ENCODE data around the gene REM1. TPM values are rescaled to one million over a fixed set of nuclear protein-coding genes. Genes with fewer than 3 reads are reported as not detected.

Gene REM1
- total and polyA plus RNA-seq, 2 of the 13 experiments (the other 11 are each of a cell fraction or from before 2014, with no cell fraction given): not detected

- H3K79me2 ChIP-seq (ENCODE audit: insufficient read depth, low read length): peaks cover 28% of the 10 kb centered on the region
- POLR2A ChIA-PET: no interaction called here
- no peak overlapping the region for H3K4me2 ChIP-seq (ENCODE audit: low read depth, low read length)
- intact Hi-C loops (cut with micrococcal nuclease; ENCODE audit: unreplicated experiment) (no loop called here), in situ Hi-C loops (cut with HindIII; ENCODE audit: extremely low pct_ligation_motif_present, low pct_unique_long_range_greater_than_20kb) (no loop called here)
- CTCF ChIA-PET (ENCODE audit: low intra/inter-chr PET ratio, low total read pairs): no interaction called here
- ATAC-seq (no peak), DNase-seq (ENCODE audit: low spot score) (no peak), FAIRE-seq (no peak)
- H3K9ac ChIP-seq (ENCODE audit: insufficient read depth, low read depth, low read length): no peak overlapping the region
- H3K4me3 ChIP-seq (replicated peaks in 1 of 3; ENCODE audit: insufficient read depth in 1 of 3, low read depth in 2 of 3, low read length in 3 of 3): no peak overlapping the region
- no peak overlapping the region for H2AFZ ChIP-seq (ENCODE audit: low read length)
- WGBS (ENCODE audit: low lambda C conversion rate): 98% methylated on average over 6 of the region's 6 CpGs
- H3K36me3 ChIP-seq (replicated peaks in 1 of 2; ENCODE audit: control insufficient read depth in 1 of 2, insufficient read depth in 2 of 2, low read length in 2 of 2): peaks cover 40 to 86% of the 10 kb centered on the region in 2 experiments
- no peaks in the 10 kb centered on the region for H3K4me1 ChIP-seq (ENCODE audit: insufficient read depth, low read length)
- H3K27ac ChIP-seq (ENCODE audit: extremely low read length, insufficient read depth, low read length): no peak overlapping the region
- H3K27me3 ChIP-seq (ENCODE audit: control insufficient read depth in 1 of 2, insufficient read depth in 2 of 2, low read length in 2 of 2): no peaks in the 10 kb centered on the region
- BruUV-seq (replicated peaks): no TSS peak
- H3K9me3 ChIP-seq (ENCODE audit: low read length): no peaks in the 10 kb centered on the region
- TF ChIP-seq ZFYVE20 (CRISPR knock-in tag; IDR thresholded peaks at IDR 0.05; ENCODE audit: borderline replicate concordance, low read depth): no peak
- TF ChIP-seq KLF6 (CRISPR knock-in tag; IDR thresholded peaks at IDR 0.05): no peak
- no peak for TF ChIP-seq TEAD3 (CRISPR knock-in tag; optimal IDR thresholded peaks at IDR 0.05; ENCODE audit: borderline replicate concordance)
- no peak for TF ChIP-seq ZNF616 (CRISPR knock-in tag; IDR thresholded peaks at IDR 0.05; ENCODE audit: low read depth)
- no peak for TF ChIP-seq ZNF766 (CRISPR knock-in tag; IDR thresholded peaks at IDR 0.05; ENCODE audit: borderline replicate concordance)
- no peak for TF ChIP-seq TP53 (CRISPR knock-in tag; conservative IDR thresholded peaks at IDR 0.05)
- TF ChIP-seq NBN (conservative IDR thresholded peaks at IDR 0.05): no peak
- no peak for TF ChIP-seq CREB1 (IDR thresholded peaks at IDR 0.05)
- TF ChIP-seq CREB1 (CRISPR knock-in tag; IDR thresholded peaks at IDR 0.05): no peak
- no peak for TF ChIP-seq ZNF10 (CRISPR knock-in tag; IDR thresholded peaks at IDR 0.05; ENCODE audit: borderline replicate concordance, low read depth)
- no peak for TF ChIP-seq UBTF (CRISPR knock-in tag; IDR thresholded peaks at IDR 0.05)
- TF ChIP-seq ZNF180 (CRISPR knock-in tag; IDR thresholded peaks at IDR 0.05; ENCODE audit: borderline replicate concordance, low read depth): no peak
- no peak for TF ChIP-seq ZNF510 (CRISPR knock-in tag; IDR thresholded peaks at IDR 0.05; ENCODE audit: low read depth)
- peaks cover 29% of the 10 kb centered on the region for H4K20me1 ChIP-seq (ENCODE audit: insufficient read depth, low read length)
Measured at GRCh38 chr20:31527266-31527665, 52.2 kb downstream of the REM1 start.

Other genes starting within 250 kb of the REM1 start
- gene DEFB115, start 217.6 kb upstream of the REM1 start, total RNA-seq (2016; rRNA removed; fragmentation: Illumina TruSeq; extraction: Trizol): not detected in 2 replicates
- gene DEFB115, start 217.6 kb upstream of the REM1 start, polyA plus RNA-seq (2011; rRNA removed): not detected in 2 replicates
- gene DEFB116, start 166.7 kb upstream of the REM1 start, total RNA-seq (2016; rRNA removed; fragmentation: Illumina TruSeq; extraction: Trizol): not detected in 2 replicates
- gene DEFB116, start 166.7 kb upstream of the REM1 start, polyA plus RNA-seq (2011; rRNA removed): not detected in 2 replicates
- not detected in 2 replicates for gene DEFB118, start 106.7 kb upstream of the REM1 start, total RNA-seq (2016; rRNA removed; fragmentation: Illumina TruSeq; extraction: Trizol)
- gene DEFB118, start 106.7 kb upstream of the REM1 start, polyA plus RNA-seq (2011; rRNA removed): not detected in 2 replicates
- gene DEFB119, start 84.7 kb upstream of the REM1 start, total RNA-seq (2016; rRNA removed; fragmentation: Illumina TruSeq; extraction: Trizol): not detected in 2 replicates
- not detected in 2 replicates for gene DEFB119, start 84.7 kb upstream of the REM1 start, polyA plus RNA-seq (2011; rRNA removed)
- gene DEFB121, start 69.1 kb upstream of the REM1 start, total RNA-seq (2016; rRNA removed; fragmentation: Illumina TruSeq; extraction: Trizol): not detected in 2 replicates
- not detected in 2 replicates for gene DEFB121, start 69.1 kb upstream of the REM1 start, polyA plus RNA-seq (2011; rRNA removed)
- gene DEFB123, start 34.7 kb upstream of the REM1 start, total RNA-seq (2016; rRNA removed; fragmentation: Illumina TruSeq; extraction: Trizol): not detected in 2 replicates
- not detected in 2 replicates for gene DEFB123, start 34.7 kb upstream of the REM1 start, polyA plus RNA-seq (2011; rRNA removed)
- gene DEFB124, start 161 bp upstream of the REM1 start, total RNA-seq (2016; rRNA removed; fragmentation: Illumina TruSeq; extraction: Trizol): not detected in 2 replicates
- gene DEFB124, start 161 bp upstream of the REM1 start, polyA plus RNA-seq (2011; rRNA removed): not detected in 2 replicates
- 68.4 and 118 TPM in 2 replicates for gene HM13, start 39.2 kb downstream of the REM1 start, total RNA-seq (2016; rRNA removed; fragmentation: Illumina TruSeq; extraction: Trizol)
- 243 and 287 TPM in 2 replicates for gene HM13, start 39.2 kb downstream of the REM1 start, polyA plus RNA-seq (2011; rRNA removed)
- gene ID1, start 130.0 kb downstream of the REM1 start, total RNA-seq (2016; rRNA removed; fragmentation: Illumina TruSeq; extraction: Trizol): 315 and 419 TPM in 2 replicates
- 258 and 320 TPM in 2 replicates for gene ID1, start 130.0 kb downstream of the REM1 start, polyA plus RNA-seq (2011; rRNA removed)
- gene COX4I2, start 162.6 kb downstream of the REM1 start, total RNA-seq (2016; rRNA removed; fragmentation: Illumina TruSeq; extraction: Trizol): not detected in 2 replicates
- 0.74 and 1.1 TPM in 2 replicates for gene COX4I2, start 162.6 kb downstream of the REM1 start, polyA plus RNA-seq (2011; rRNA removed)
- gene BCL2L1, start 247.6 kb downstream of the REM1 start, total RNA-seq (2016; rRNA removed; fragmentation: Illumina TruSeq; extraction: Trizol): 164 and 200 TPM in 2 replicates
- 258 and 259 TPM in 2 replicates for gene BCL2L1, start 247.6 kb downstream of the REM1 start, polyA plus RNA-seq (2011; rRNA removed)

All from HepG2 (cell line).